ENCODE measurements around the gene USP19.
A peak's percentile ranks its signal among the peaks of the same experiment; 100 is the strongest.

Gene USP19

GRCh38 chr3:49104052-49104426 is 16.6 kb downstream of the USP19 start:
- TF ChIP-seq CTCF (IDR thresholded peaks at IDR 0.05; ENCODE audit: borderline replicate concordance, insufficient read depth, low read depth, low read length) = no peak
- H3K4me3 ChIP-seq (ENCODE audit: low read depth, low read length) = peak overlapping the region; percentile 63

- no peak for TF ChIP-seq CTCF (IDR thresholded peaks at IDR 0.05; ENCODE audit: borderline replicate concordance, insufficient read depth, low read depth, low read length)
- no peak overlapping the region for H3K4me3 ChIP-seq (ENCODE audit: low read depth, low read length)
These were observed 20.5 kb downstream of the USP19 start for GRCh38 chr3:49100046-49100615.

- TF ChIP-seq CTCF (IDR thresholded peaks at IDR 0.05; ENCODE audit: borderline replicate concordance, insufficient read depth, low read depth, low read length) = no peak
These were observed 21.6 kb downstream of the USP19 start for GRCh38 chr3:49098910-49099630.

GRCh38 chr3:49098429-49098828 is 22.2 kb downstream of the USP19 start:
- TF ChIP-seq CTCF (IDR thresholded peaks at IDR 0.05; ENCODE audit: borderline replicate concordance, insufficient read depth, low read depth, low read length) = no peak
- no peak overlapping the region for H3K4me3 ChIP-seq (ENCODE audit: low read depth, low read length)

More at GRCh38 chr3:49098910-49099630, 21.6 kb downstream of the USP19 start:
- no peak overlapping the region for H3K4me3 ChIP-seq (ENCODE audit: low read depth, low read length)

GRCh38 chr3:49093853-49094767 is 26.5 kb downstream of the USP19 start, which contains the start of gene QRICH1:
QRICH1 (minus strand) TSS chr3:49094071; CDS start chr3:49077017, 17,054 bp downstream.
- peak within 1 kb of the TSS; percentile 97 for H3K4me3 ChIP-seq (ENCODE audit: low read depth, low read length)
- peak; percentile 73 for TF ChIP-seq CTCF (IDR thresholded peaks at IDR 0.05; ENCODE audit: borderline replicate concordance, insufficient read depth, low read depth, low read length)

- H3K4me3 ChIP-seq (ENCODE audit: low read depth, low read length) = peak overlapping the region; percentile 97
- no peak for TF ChIP-seq CTCF (IDR thresholded peaks at IDR 0.05; ENCODE audit: borderline replicate concordance, insufficient read depth, low read depth, low read length)
These were observed 27.4 kb downstream of the USP19 start for GRCh38 chr3:49092938-49093852.
